Measurements from ENCODE around the gene TLL1. TPM values are rescaled to one million over a fixed set of nuclear protein-coding genes. Genes with fewer than 3 reads are reported as not detected.

TLL1 gene
- total and polyA plus RNA-seq, 2 experiments from 2014 or later: 0.18 to 2.4 TPM

DNA sequence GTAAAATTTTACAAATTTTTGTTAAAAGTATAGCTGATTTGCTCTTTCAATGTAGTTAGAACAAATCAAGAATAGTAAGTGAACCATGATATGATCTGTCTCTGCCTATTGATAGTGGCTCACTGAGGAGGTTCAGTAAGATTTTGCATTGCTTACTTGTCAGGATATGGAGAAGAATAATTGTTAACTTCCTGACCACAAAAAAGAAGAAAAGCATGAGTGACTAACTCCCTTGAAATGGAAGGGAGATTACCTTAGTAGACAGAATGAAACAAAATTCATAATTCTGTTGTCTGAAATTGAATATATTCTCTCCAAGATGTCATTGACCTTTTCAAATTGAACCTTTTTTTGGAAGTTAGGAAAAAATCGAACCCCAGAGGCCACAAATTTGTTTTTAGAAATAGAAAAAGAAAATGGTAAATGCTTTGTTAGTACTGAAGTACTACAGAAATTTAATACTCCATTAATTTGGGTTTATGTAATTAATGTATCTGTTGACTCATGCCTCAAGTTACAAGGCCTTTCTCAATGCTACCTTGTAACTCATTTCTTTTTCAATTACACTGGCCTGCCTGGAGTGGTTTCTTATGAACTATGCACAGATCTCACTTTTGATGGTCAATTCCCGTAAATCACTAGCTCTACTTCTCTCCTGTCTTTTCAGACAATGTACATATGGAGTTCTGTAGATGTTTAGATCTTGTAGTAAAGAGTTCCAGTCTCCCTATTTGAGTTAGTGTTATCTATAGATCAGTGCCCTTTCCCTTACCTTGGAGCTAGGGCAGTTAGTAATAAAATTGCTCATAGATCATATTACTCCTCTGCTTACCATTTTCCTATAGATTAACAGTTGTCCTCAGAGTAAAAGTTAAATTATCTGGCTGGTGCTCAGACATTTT, 139.3 kb downstream of the TLL1 start:
- Mint-ChIP-seq H3K27ac (no peak overlapping the region), H3K36me3 (ENCODE audit: low read depth) (no peaks in the 10 kb centered on the region), H3K27me3 (ENCODE audit: insufficient read depth, low read depth, poor library complexity) (no peaks in the 10 kb centered on the region), H3K4me1 (no peaks in the 10 kb centered on the region), H3K4me3 (no peak overlapping the region), H3K9me3 (no peaks in the 10 kb centered on the region)
- Histone ChIP-seq H4K20me1 (replicated peaks; ENCODE audit: insufficient read depth) (no peaks in the 10 kb centered on the region), H3K4me2 (no peak overlapping the region), H3K27ac (ENCODE audit: low read depth) (no peak overlapping the region), H3K9me2 (ENCODE audit: insufficient read depth) (no peaks in the 10 kb centered on the region), H3K27me3 (ENCODE audit: insufficient read depth) (no peaks in the 10 kb centered on the region), H3K4me3 (no peak overlapping the region), H2AFZ (no peak overlapping the region), H3K36me3 (ENCODE audit: insufficient read depth) (no peaks in the 10 kb centered on the region), H3K4me1 (ENCODE audit: insufficient read depth) (no peaks in the 10 kb centered on the region), H3K79me2 (replicated peaks; ENCODE audit: insufficient read depth) (no peaks in the 10 kb centered on the region), H3F3A (replicated peaks; ENCODE audit: low read depth) (no peaks in the 10 kb centered on the region)
- DNase-seq (ENCODE audit: low spot score) (no peak), ATAC-seq (no peak)
- TF ChIP-seq, protein P1, sequence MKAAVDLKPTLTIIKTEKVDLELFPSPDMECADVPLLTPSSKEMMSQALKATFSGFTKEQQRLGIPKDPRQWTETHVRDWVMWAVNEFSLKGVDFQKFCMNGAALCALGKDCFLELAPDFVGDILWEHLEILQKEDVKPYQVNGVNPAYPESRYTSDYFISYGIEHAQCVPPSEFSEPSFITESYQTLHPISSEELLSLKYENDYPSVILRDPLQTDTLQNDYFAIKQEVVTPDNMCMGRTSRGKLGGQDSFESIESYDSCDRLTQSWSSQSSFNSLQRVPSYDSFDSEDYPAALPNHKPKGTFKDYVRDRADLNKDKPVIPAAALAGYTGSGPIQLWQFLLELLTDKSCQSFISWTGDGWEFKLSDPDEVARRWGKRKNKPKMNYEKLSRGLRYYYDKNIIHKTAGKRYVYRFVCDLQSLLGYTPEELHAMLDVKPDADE (IDR thresholded peaks at IDR 0.05): no peak
- TF ChIP-seq CTCF (conservative IDR thresholded peaks at IDR 0.05; ENCODE audit: low read depth in 2 of 2): no peak
- TF ChIP-seq ZNF331 (CRISPR knock-in tag; IDR thresholded peaks at IDR 0.05; ENCODE audit: low read depth): no peak
- no peak for TF ChIP-seq ZNF114 (CRISPR knock-in tag; IDR thresholded peaks at IDR 0.05)
- no peak for TF ChIP-seq NANOG (IDR thresholded peaks at IDR 0.05; ENCODE audit: borderline replicate concordance)

GRCh38 chr4:166014411-166014810, 141.4 kb downstream of the TLL1 start:
- H3K79me2 ChIP-seq (replicated peaks; ENCODE audit: insufficient read depth): no peaks in the 10 kb centered on the region
- ATAC-seq (no peak), DNase-seq (ENCODE audit: low spot score) (no peak)
- H3K27ac Mint-ChIP-seq: no peak overlapping the region
- no peaks in the 10 kb centered on the region for H3K27me3 ChIP-seq (ENCODE audit: insufficient read depth)
- H3K4me3 ChIP-seq: no peak overlapping the region
- H3K4me1 ChIP-seq (ENCODE audit: insufficient read depth): no peaks in the 10 kb centered on the region
- no peak overlapping the region for H3K4me3 Mint-ChIP-seq
- no peaks in the 10 kb centered on the region for H3K36me3 ChIP-seq (ENCODE audit: insufficient read depth)
- H3K27me3 Mint-ChIP-seq (ENCODE audit: insufficient read depth, low read depth, poor library complexity): no peaks in the 10 kb centered on the region
- H3K9me2 ChIP-seq (ENCODE audit: insufficient read depth): no peaks in the 10 kb centered on the region
- no peaks in the 10 kb centered on the region for H3K4me1 Mint-ChIP-seq
- no peak overlapping the region for H2AFZ ChIP-seq
- H4K20me1 ChIP-seq (replicated peaks; ENCODE audit: insufficient read depth): no peaks in the 10 kb centered on the region
- no peak overlapping the region for H3K4me2 ChIP-seq
- no peaks in the 10 kb centered on the region for H3K9me3 Mint-ChIP-seq
- no peaks in the 10 kb centered on the region for H3F3A ChIP-seq (replicated peaks; ENCODE audit: low read depth)
- H3K36me3 Mint-ChIP-seq (ENCODE audit: low read depth): no peaks in the 10 kb centered on the region
- no peak overlapping the region for H3K27ac ChIP-seq (ENCODE audit: low read depth)
- no peak for TF ChIP-seq ZNF114 (CRISPR knock-in tag; IDR thresholded peaks at IDR 0.05)
- no peak for TF ChIP-seq ZNF331 (CRISPR knock-in tag; IDR thresholded peaks at IDR 0.05; ENCODE audit: low read depth)
- TF ChIP-seq CTCF (conservative IDR thresholded peaks at IDR 0.05; ENCODE audit: low read depth in 2 of 2): no peak
- TF ChIP-seq, protein P1 (IDR thresholded peaks at IDR 0.05): no peak
- no peak for TF ChIP-seq EZH2 (IDR thresholded peaks at IDR 0.05; ENCODE audit: low read depth, unreplicated experiment)

All from GM23338 (cell line).